GM12801 (cell line): ENCODE measurements around the gene GLTP.

Experiments used
- CTCF ChIP-seq: IDR thresholded peaks from one replicate; pipeline ENCODE4 v1.5.1; 2011; ENCODE audit warnings: control low read depth; ENCODE audit not compliant: insufficient read length; ENCODE audit errors: extremely low read depth

The GLTP gene

GRCh38 chr12:109811624-109811995 is 68.7 kb downstream of the GLTP start:
- no peak for TF ChIP-seq CTCF

GRCh38 chr12:109810954-109811623 is 69.3 kb downstream of the GLTP start:
- TF ChIP-seq CTCF: no peak

GRCh38 chr12:109808876-109809646 is 71.3 kb downstream of the GLTP start:
- TF ChIP-seq CTCF: no peak

- TF ChIP-seq CTCF: no peak
These were observed 72.2 kb downstream of the GLTP start for GRCh38 chr12:109807954-109808643.

GRCh38 chr12:109804820-109805761 is 75.2 kb downstream of the GLTP start:
- peak; percentile 79 for TF ChIP-seq CTCF

GRCh38 chr12:109803678-109804077 is 76.7 kb downstream of the GLTP start:
- no peak for TF ChIP-seq CTCF
